WERI-Rb-1 (cell line): ENCODE data around the gene MFSD12.
A peak's percentile ranks its signal among the peaks of the same experiment; 100 is the strongest.

ENCODE experiments used
- DNase-seq: peaks from one replicate; pipeline ENCODE4 v3.0.0-alpha.2; 2020
- H3K27ac ChIP-seq: fragments of 250-450 bp; sonication (Bioruptor Pico); 2 replicates; pipeline ENCODE4 v1.5.1; 2020; ENCODE audit warnings: mild to moderate bottlenecking, moderate library complexity
- H3K27me3 ChIP-seq: fragments of 250-450 bp; sonication (Bioruptor Pico); 2 replicates; pipeline ENCODE4 v1.5.1; 2021; ENCODE audit warnings: mild to moderate bottlenecking, low read depth, moderate library complexity; ENCODE audit not compliant: insufficient read depth, severe bottlenecking
- H3K36me3 ChIP-seq: fragments of 250-450 bp; sonication (Bioruptor Pico); 2 replicates; pipeline ENCODE4 v1.5.1; 2020; ENCODE audit warnings: mild to moderate bottlenecking, moderate library complexity
- H3K4me3 ChIP-seq: 2 replicates; pipeline ENCODE4 v1.5.1; 2011; ENCODE audit warnings: low read depth, mild to moderate bottlenecking, control low read depth, low read length
- H3K9me3 ChIP-seq: fragments of 250-450 bp; sonication (Bioruptor Pico); 2 replicates; pipeline ENCODE4 v1.5.1; 2021; ENCODE audit warnings: mild to moderate bottlenecking, moderate library complexity; ENCODE audit not compliant: severe bottlenecking
- TF ChIP-seq, protein P1 (sequence below): IDR thresholded peaks from 2 replicates; pipeline ENCODE4 v1.5.1; 2011; ENCODE audit warnings: low read depth, mild to moderate bottlenecking, control low read depth, inconsistent platforms, low read length

The MFSD12 gene

DNA sequence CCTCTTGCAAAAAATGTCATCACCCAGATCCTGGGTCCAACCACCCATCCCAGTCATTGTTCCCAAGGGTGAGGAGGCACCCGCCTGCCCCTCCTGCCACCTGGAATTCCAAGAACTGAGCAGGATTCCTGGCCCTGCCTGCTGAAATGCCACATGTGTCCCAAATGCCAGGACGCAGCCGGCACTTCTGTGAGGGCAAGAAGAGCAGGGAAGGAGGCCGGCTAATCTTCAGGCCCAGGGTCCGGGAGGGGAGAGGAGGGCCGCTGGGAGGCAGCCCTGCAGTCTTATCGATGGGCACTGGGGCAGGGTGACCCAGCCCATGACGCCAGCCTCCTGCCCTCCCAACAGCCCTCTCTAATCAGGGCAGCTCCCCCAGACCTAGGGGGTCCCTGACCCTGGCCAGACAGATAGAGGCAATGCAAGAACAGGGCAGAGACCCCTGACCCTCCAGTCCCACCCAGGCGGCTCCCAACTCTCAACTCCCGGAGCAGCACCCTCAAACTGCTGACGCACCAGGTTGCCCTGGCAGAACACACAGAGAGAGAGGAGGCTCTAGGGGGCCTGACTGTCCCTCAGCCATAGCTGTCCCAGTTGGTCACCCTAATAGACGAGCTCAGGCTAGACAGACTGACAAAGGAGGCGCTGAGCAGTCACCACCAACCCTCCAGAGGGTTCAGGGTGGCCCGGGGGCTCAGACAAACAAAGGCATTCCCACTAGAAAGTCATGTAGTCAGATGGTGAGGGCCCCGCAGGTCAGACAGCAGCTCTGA is 1.5 kb downstream of the MFSD12 start:
- no peak overlapping the region for H3K4me3 ChIP-seq
- H3K27ac ChIP-seq: no peak overlapping the region
- TF ChIP-seq, protein P1, sequence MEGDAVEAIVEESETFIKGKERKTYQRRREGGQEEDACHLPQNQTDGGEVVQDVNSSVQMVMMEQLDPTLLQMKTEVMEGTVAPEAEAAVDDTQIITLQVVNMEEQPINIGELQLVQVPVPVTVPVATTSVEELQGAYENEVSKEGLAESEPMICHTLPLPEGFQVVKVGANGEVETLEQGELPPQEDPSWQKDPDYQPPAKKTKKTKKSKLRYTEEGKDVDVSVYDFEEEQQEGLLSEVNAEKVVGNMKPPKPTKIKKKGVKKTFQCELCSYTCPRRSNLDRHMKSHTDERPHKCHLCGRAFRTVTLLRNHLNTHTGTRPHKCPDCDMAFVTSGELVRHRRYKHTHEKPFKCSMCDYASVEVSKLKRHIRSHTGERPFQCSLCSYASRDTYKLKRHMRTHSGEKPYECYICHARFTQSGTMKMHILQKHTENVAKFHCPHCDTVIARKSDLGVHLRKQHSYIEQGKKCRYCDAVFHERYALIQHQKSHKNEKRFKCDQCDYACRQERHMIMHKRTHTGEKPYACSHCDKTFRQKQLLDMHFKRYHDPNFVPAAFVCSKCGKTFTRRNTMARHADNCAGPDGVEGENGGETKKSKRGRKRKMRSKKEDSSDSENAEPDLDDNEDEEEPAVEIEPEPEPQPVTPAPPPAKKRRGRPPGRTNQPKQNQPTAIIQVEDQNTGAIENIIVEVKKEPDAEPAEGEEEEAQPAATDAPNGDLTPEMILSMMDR: no peak
- peaks cover 2% of the 10 kb centered on the region for H3K36me3 ChIP-seq
- no peaks in the 10 kb centered on the region for H3K27me3 ChIP-seq
- H3K9me3 ChIP-seq: no peaks in the 10 kb centered on the region
- DNase-seq: no peak

DNA sequence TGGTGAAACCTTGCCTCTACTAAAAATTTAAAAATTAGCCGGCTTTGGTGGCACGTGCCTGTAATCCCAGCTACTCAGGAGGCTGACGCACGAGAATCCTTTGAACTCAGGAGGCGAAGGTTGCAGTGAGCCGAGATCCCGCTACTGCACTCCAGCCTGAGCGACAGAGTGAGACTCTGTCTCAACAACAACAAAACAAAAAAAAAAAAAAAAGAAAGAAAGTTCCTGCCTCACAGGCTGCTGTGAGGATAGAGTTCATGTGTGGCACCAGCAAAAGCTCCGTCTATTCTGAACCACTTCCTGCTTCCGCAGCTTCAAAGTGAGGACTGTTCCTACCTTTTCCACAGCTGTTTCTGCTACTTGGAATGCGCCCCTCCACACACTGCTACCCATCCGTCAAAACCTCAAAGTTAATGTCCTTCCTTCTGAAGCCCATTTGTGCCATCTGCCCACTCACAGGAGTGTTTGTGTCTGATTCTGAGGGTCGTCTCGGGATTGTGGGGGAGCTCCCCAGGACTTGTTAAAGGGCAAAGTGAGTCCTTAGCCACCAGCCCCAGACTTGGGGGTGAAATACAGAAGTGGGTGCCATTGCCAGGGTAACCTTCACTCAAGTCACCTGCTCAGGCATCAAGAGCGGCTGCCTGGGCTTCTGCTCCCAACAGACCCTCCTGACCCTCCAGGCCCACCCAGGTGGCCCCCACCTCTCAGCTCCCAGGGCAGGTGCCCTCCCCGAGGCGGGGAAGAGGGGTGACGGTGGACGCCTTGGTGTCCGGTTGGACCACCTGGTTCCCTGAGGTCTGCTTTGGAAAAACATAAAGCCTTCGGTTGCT is 2.9 kb downstream of the MFSD12 start:
- H3K27ac ChIP-seq: no peak overlapping the region
- no peaks in the 10 kb centered on the region for H3K27me3 ChIP-seq
- no peaks in the 10 kb centered on the region for H3K9me3 ChIP-seq
- TF ChIP-seq, protein P1: no peak
- H3K36me3 ChIP-seq: peaks cover 6% of the 10 kb centered on the region
- no peak overlapping the region for H3K4me3 ChIP-seq
- no peak for DNase-seq

DNA sequence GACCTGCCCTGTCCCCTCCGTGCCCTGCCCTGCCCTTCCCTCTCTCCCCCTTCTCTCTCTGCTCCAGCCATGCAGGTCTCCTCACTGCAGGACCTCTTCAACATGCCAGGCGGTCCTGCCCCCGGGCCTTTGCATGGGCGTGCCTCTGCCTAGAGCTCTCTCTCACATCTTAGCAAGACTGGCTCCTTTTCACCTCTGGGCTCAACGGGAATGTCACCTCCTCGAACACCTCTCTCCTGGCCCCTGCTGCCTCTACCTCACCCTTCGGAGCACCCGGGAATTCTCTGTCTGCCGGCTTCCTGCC is 5.6 kb downstream of the MFSD12 start:
- TF ChIP-seq, protein P1: no peak
- DNase-seq: no peak
- Histone ChIP-seq H3K9me3 (no peaks in the 10 kb centered on the region), H3K27me3 (no peaks in the 10 kb centered on the region), H3K27ac (no peak overlapping the region), H3K36me3 (peaks cover 21% of the 10 kb centered on the region), H3K4me3 (no peak overlapping the region)

DNA sequence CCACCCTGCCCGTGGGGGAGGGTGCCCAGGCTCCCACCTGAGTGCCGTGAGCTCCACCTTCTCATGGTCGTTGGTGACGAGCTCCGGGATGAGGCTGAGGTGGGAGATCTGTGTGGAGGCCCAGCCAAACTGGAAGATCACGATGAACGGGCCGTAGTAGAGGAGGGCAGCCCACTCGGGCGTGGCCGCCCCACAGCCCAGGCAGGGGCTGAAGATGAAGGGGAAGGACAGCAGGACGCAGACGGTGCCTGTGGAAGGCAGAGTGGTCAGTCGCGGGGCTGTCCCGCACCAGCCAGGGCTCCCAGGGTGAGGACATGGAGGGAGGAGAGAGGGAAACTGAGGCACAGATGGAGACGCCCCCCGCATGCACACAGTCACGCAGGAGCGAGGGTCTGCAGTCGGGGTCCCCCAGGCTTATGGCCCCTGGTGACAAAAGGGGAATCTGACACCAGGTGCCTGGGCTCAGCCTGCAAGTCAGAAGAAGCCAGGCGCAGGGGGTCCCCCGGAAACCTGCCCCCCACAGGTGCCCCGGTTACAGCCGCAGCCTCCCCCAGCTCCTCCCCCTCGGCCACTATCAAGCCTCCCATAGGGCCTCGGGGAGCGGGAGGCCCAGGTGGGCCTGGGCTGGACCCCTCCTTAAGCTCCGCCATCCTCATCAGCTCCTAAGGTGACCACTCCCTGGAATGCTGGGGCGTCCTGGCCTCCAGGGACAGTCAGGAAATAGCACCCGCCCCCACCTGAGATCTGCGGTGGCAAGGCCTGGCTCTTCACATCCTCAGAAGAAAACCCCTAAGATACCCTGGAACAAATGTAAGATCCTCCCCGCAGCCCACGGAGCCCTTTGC is 6.2 kb downstream of the MFSD12 start:
- no peaks in the 10 kb centered on the region for H3K27me3 ChIP-seq
- DNase-seq: no peak
- no peaks in the 10 kb centered on the region for H3K9me3 ChIP-seq
- no peak overlapping the region for H3K4me3 ChIP-seq
- TF ChIP-seq, protein P1: no peak
- H3K36me3 ChIP-seq: peaks cover 24% of the 10 kb centered on the region
- no peak overlapping the region for H3K27ac ChIP-seq

DNA sequence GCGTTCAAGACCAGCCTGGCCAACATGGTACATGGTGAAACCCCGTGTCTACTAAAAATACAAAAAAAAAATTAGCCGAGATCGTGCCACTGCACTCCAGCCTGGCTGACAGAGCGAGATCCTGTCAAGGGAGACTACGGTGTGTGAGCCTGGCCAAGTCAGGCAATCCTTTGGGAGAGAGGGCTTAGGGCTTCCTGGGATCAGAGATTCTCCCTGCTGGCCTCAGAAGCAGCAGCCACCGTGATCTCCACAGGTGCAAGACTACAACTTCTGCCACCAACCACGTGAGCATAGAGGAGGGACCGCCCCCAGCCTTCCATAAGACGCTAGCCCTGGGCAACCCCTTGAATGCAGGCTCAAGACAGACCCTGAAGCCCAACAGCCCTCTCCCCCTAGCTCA is 7.6 kb downstream of the MFSD12 start:
- peak; percentile 70 for DNase-seq
- no peak overlapping the region for H3K4me3 ChIP-seq
- H3K27me3 ChIP-seq: no peaks in the 10 kb centered on the region
- H3K36me3 ChIP-seq: peaks cover 35% of the 10 kb centered on the region
- H3K27ac ChIP-seq: 0 out of 2 replicates have a peak overlapping the region, but pooled peaks have one; percentile 26
- TF ChIP-seq, protein P1: no peak
- no peaks in the 10 kb centered on the region for H3K9me3 ChIP-seq
